AG09319 (cell line): Measurements from ENCODE around the gene MED20.

Source experiments
- DNase-seq: peaks from one replicate; pipeline ENCODE4 v3.0.0-alpha.2; 2010; ENCODE audit warnings: low read depth; ENCODE audit errors: extremely low read depth
- TF ChIP-seq, protein P1 (sequence below): IDR thresholded peaks from 2 replicates; pipeline ENCODE4 v1.5.1; 2011; ENCODE audit warnings: low read depth, mild to moderate bottlenecking, inconsistent platforms, low read length, moderate library complexity

Gene MED20

DNA sequence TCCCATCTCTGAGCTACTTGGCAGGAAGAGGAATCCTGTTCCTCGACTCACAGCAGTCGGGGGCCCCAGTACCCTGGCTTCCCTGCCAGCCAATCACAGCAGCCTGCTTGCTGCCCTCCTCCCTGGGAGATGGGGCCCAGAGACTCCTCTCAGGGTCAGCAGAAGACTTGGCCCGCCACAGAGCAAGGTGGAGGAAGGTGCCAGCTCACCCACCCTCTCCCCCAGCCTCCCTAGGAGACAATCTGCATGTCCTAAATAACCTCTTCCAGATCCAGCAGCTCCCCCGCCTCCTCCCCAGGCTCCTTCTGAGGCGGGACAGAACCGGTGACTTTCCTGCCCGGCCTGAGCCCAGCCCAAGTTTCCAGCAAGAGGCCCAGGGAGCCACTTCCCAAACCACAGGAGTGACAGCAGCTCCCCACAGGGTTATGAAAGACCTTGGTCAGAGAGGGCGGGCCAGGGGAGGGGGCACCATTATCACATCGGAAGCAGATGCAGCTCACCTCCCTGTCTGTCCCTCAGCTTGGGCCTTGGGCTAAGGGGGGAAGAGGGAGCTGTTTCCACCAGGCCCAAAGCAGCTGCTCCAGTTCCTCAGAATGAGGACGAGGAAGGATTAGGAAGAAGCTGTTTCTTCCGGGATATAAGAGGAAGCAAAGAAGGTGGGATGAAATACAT, 18.4 kb upstream of the MED20 start:
- no peak for DNase-seq
- TF ChIP-seq, protein P1, sequence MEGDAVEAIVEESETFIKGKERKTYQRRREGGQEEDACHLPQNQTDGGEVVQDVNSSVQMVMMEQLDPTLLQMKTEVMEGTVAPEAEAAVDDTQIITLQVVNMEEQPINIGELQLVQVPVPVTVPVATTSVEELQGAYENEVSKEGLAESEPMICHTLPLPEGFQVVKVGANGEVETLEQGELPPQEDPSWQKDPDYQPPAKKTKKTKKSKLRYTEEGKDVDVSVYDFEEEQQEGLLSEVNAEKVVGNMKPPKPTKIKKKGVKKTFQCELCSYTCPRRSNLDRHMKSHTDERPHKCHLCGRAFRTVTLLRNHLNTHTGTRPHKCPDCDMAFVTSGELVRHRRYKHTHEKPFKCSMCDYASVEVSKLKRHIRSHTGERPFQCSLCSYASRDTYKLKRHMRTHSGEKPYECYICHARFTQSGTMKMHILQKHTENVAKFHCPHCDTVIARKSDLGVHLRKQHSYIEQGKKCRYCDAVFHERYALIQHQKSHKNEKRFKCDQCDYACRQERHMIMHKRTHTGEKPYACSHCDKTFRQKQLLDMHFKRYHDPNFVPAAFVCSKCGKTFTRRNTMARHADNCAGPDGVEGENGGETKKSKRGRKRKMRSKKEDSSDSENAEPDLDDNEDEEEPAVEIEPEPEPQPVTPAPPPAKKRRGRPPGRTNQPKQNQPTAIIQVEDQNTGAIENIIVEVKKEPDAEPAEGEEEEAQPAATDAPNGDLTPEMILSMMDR, result no peak

DNA sequence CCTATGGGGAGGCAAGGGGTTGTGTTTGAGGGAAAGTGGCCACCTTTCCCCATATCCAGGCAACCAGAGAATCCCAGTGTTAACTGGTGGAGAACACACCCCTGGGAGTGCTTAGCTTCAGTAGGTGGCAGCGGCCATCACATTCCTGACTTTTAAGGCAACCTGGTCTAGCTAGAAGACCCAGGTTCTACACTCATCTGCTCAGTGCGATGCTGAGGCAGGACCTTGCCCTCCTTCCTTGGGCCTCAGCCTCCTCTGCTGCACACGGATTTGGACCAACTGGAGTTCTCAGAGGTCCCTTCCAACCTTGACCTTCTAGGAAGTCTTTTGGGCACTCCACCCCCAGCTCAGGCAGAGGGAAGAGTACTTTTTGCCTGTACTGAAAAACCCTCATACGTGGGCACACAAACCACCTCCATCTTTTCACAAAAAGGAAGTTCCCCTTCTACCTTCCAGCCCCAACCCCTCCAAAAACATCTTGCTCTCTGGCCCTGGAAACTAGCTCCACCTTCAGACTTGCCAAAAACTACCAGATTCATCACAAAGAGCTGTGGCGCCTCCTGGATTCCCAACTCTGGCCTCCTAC, 17.7 kb upstream of the MED20 start:
- DNase-seq, result no peak
- TF ChIP-seq, protein P1, result no peak

DNA sequence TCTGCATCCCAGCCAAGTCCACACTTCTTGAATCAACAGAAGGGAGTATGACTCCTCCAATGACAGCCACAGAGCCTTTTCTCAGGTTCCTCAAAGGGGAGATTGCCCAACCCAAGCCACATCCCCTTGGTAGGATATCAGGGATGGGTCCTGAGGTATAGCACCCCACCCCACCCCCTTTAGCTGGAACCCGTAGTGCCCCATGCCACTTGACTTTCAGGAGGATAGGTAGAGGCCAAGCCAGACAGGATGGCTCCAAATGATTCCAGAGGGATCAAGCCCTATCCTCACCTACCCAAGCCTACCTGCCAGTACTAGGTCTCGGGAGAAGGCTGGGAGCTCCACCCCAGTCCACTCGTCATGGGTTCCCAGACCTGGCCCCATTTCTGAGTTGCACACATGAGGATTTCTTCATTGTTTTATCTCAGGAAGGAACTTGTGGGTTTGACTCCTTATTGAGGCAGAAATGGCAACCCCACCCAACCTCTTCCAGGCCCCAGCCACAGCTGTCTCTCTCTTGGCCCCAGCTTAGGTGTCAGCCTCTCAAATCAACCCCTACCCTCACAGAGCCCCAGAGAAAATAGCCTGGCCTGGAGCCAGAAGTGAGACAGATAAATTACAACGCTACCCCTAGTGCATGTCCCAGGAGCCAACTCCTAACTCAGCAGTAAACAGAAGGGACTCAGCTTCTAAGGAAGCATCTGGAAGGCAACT, 17.1 kb upstream of the MED20 start:
- TF ChIP-seq, protein P1, result no peak
- no peak for DNase-seq

DNA sequence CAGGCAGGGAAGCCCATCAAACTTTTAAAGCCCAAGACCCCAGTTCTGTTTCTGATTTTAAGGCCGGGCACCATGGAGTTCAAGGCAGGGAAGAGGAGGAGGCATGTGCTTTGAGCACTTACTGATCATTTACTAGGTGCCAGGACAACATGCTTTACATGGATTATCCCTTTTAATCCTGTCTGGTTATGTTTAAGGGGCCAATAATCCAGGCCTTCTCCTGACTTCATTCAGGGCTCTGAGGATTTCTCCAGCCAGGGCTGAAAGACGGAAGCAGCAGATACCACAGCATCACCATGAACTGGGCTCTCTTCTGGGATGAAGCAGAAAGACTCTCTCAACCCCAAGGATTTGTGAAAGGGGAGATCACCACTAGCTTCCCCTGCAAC, 16.5 kb upstream of the MED20 start:
- TF ChIP-seq, protein P1, result no peak

DNA sequence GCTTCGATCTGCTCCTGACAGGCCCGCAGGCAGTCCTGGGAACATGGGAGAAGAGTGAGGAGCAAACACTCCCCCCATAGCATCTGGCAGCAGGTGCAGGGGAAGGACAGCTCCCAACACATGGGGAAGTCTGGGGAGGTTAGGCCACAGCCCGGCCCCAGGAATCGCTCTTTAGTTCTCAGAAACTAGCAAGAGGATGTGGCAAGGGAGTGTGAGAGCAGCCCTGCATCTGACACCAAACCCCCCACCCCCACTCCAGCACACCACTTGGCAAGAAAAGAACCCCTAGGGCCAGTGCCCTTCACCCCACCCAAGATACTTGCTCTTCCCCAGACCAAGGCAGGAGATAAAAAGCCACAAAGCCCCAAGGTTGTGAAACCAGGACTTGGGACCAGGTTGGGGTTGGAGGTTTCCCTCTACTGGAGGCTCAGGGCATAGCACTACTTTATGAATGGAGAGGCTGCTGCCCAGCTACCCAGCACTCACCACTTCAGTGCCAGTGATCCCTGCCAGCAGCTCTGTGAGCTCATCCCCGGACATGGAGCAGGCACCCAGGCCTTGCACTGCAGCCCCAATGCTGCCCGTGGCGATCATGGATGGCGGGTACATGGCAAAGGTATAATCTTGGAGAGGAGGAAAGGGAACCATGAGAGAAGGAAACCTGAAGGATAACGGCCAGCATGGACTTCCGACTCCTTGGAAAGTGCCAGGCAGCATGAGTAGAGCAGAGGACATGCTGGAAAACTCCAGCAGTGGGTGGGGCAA, 15.3 kb upstream of the MED20 start:
- peak; percentile 84 for DNase-seq
- TF ChIP-seq, protein P1, result peak; percentile 94

More for the DNA sequence above, 16.5 kb upstream of the MED20 start:
- no peak for DNase-seq

DNA sequence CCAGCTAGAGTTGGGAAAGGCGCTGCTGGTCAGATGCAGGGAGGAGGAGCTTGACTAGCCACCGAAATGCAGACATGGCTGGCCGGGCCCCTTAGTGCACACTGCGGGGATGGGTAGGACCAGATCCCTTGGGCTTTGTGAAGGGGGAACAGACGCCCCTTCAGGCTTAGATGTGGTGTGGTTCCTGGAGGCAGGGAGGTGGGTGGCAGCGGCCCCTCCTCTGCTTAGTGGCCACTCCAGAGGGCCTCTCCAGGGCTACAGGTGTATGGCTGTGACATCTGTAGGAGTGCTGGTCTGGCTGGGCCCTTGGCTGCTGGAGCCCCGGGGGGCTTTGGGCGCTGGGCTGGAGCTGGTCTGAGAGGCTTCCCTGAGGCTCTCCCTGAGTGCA, 14.7 kb upstream of the MED20 start:
- TF ChIP-seq, protein P1, result no peak
- DNase-seq, result no peak
